HEK293T (cell line): Measurements from ENCODE around the gene PAPOLG.

Experiments used
- CTCF ChIA-PET: fragments of 350-600 bp; formaldehyde crosslinking; extraction: SDS; loops from one replicate; lab custom pipeline; 2021; ENCODE audit warnings: antibody characterized with exemption, inconsistent platforms; lab: Yijun Ruan, JAX
- POLR2A ChIA-PET: fragments of 350-600 bp; formaldehyde crosslinking; extraction: SDS; loops from one replicate; lab custom pipeline; 2020; ENCODE audit warnings: antibody characterized with exemption, inconsistent platforms; lab: Yijun Ruan, JAX
- DNase-seq: peaks from one replicate; pipeline ENCODE4 v3.0.0; 2012; ENCODE audit warnings: mixed read lengths; ENCODE audit errors: extremely low spot score
- ARNT ChIP-seq: fragments of 450-650 bp; IDR thresholded peaks from 2 replicates; pipeline ENCODE4 v1.6.1; 2017; ENCODE audit warnings: mild to moderate bottlenecking
- BHLHE40 ChIP-seq: fragments of 450-650 bp; IDR thresholded peaks from 2 replicates; pipeline ENCODE4 v1.6.1; 2016; ENCODE audit warnings: mild to moderate bottlenecking, moderate library complexity, borderline replicate concordance
- CTBP1 ChIP-seq: fragments of 450-650 bp; IDR thresholded peaks from 2 replicates; pipeline ENCODE4 v1.6.1; 2016; ENCODE audit warnings: borderline replicate concordance
- ELF4 ChIP-seq: fragments of 450-650 bp; IDR thresholded peaks from 2 replicates; pipeline ENCODE4 v1.6.1; 2017; ENCODE audit warnings: antibody characterized with exemption
- FOXA1 ChIP-seq: fragments of 450-650 bp; IDR thresholded peaks from 2 replicates; pipeline ENCODE4 v1.6.1; 2016; ENCODE audit warnings: mild to moderate bottlenecking
- FOXK2 ChIP-seq: fragments of 450-650 bp; IDR thresholded peaks from 2 replicates; pipeline ENCODE4 v1.6.1; 2016; ENCODE audit warnings: mild to moderate bottlenecking
- FOXM1 ChIP-seq: fragments of 450-650 bp; IDR thresholded peaks from 2 replicates; pipeline ENCODE4 v1.6.1; 2017; ENCODE audit warnings: mild to moderate bottlenecking, borderline replicate concordance
- HDGF ChIP-seq: fragments of 450-650 bp; IDR thresholded peaks from 2 replicates; pipeline ENCODE4 v1.6.1; 2017; ENCODE audit warnings: antibody characterized with exemption, borderline replicate concordance
- L3MBTL2 ChIP-seq: fragments of 450-650 bp; conservative IDR thresholded peaks from 2 replicates; pipeline ENCODE4 v1.6.1; 2016; ENCODE audit warnings: mild to moderate bottlenecking
- LEF1 ChIP-seq: fragments of 450-650 bp; IDR thresholded peaks from 2 replicates; pipeline ENCODE4 v1.6.1; 2017; ENCODE audit warnings: mild to moderate bottlenecking, borderline replicate concordance
- NFRKB ChIP-seq: fragments of 450-650 bp; IDR thresholded peaks from 2 replicates; pipeline ENCODE4 v1.6.1; 2016; ENCODE audit warnings: mild to moderate bottlenecking, moderate library complexity
- PKNOX1 ChIP-seq: fragments of 450-650 bp; IDR thresholded peaks from 2 replicates; pipeline ENCODE4 v1.6.1; 2016
- SP1 ChIP-seq: fragments of 450-650 bp; IDR thresholded peaks from 2 replicates; pipeline ENCODE4 v1.6.1; 2017
- SUZ12 ChIP-seq: fragments of 450-650 bp; IDR thresholded peaks from 2 replicates; pipeline ENCODE4 v1.6.1; 2016; ENCODE audit warnings: mild to moderate bottlenecking
- TARDBP ChIP-seq: fragments of 450-650 bp; IDR thresholded peaks from 2 replicates; pipeline ENCODE4 v1.6.1; 2016
- ZNF384 ChIP-seq: fragments of 450-650 bp; IDR thresholded peaks from 2 replicates; pipeline ENCODE4 v1.6.1; 2016

The PAPOLG gene

GRCh38 chr2:60746318-60746717, 9.8 kb upstream of the PAPOLG start:
- ChIA-PET CTCF (no interaction called here), POLR2A (interaction anchor here (3.6 kb wide), 1 partner anchor 10 kb away, joined by 16 read pairs; the partner anchor contains the start of gene PAPOLG)

GRCh38 chr2:60759654-60760053, 3.6 kb downstream of the PAPOLG start:
- ChIA-PET CTCF (no interaction called here), POLR2A (no interaction called here)
- no peak for DNase-seq
- TF ChIP-seq ZNF384: no peak
- TF ChIP-seq NFRKB: no peak
- no peak for TF ChIP-seq PKNOX1
- TF ChIP-seq CTBP1: no peak
- TF ChIP-seq SUZ12: no peak
- no peak for TF ChIP-seq LEF1
- no peak for TF ChIP-seq ARNT
- TF ChIP-seq TARDBP: no peak
- TF ChIP-seq FOXK2: no peak
- no peak for TF ChIP-seq ELF4
- no peak for TF ChIP-seq L3MBTL2
- no peak for TF ChIP-seq SP1
- no peak for TF ChIP-seq HDGF

More at GRCh38 chr2:60746318-60746717, 9.8 kb upstream of the PAPOLG start:
- DNase-seq: no peak
- TF ChIP-seq TARDBP (no peak), ARNT (no peak), NFRKB (no peak), SUZ12 (no peak), HDGF (no peak), ZNF384 (no peak), LEF1 (no peak), PKNOX1 (no peak), BHLHE40 (no peak), FOXA1 (no peak), FOXM1 (no peak), SP1 (no peak), FOXK2 (no peak), CTBP1 (no peak), ELF4 (no peak), L3MBTL2 (no peak)

DNA sequence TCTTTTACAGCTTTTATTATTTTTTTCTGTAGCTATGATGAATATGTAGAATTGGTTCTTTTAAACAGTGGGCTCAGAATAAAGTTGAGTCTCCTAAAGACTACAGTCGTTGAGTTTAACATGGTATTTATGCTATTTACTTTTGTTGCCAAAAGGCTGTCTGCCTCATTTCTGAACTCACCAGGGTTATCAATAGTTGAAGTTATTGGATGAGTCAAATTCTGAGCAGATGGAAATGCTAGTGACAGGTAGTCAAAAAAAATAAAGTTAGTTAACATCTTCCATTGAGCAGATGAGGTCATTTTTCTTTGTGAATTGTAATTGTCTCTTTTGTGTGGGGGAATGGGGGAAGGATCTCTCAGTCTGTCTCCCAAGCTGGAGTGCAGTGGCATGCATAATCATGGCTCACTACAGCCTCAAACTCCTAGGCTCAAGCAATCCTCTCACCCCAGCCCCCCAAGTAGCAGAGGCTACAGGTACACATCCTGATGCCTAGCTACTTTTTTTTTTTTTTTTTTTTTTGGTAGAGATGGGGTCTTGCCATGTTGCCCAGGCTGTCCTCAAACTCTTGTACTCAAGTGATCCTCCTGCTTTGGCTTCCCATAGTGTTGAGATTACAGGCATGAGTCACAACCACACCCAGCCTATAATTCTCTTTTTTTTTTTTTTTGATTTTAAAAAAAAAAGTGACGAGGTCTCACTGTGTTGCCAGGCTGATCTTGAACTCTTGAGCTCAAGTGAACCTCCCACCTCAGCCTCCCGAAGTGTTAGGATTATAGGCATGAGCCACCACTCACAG, 8.9 kb downstream of the PAPOLG start:
- DNase-seq: no peak
- ChIA-PET CTCF (no interaction called here), POLR2A (interaction anchor here (1.5 kb wide), 1 partner anchor 9 kb away, joined by 4 read pairs; the partner anchor contains the start of gene PAPOLG)
- TF ChIP-seq BHLHE40: no peak

DNA sequence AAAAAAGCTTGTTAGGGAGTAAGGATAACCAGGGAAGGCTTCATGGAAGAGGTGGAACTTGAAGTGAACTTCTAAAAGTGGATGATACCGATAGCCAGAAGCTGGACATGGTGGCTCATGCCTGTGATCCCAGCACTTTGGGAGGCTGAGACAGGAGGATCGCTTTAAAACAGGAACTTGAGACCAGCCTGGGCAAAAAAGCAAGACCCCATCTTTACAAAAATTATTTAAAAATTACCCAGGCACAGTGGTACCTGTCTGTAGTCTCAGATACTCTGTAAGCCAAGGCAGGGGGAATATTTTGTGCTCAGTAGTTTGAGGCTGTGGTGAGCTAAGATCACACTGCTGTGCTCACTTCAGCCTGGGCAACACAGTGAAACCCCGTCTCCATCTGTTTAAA, 10.2 kb downstream of the PAPOLG start:
- CTCF ChIA-PET: no interaction called here
- no peak for DNase-seq
- TF ChIP-seq FOXM1 (no peak), ZNF384 (no peak), FOXA1 (no peak), PKNOX1 (no peak), NFRKB (no peak)
- POLR2A ChIA-PET: interaction anchor here (0.8 kb wide), 1 partner anchor 10 kb away, joined by 3 read pairs; no protein-coding TSS in a partner anchor

GRCh38 chr2:60771508-60771907, 15.4 kb downstream of the PAPOLG start:
- DNase-seq: no peak
- TF ChIP-seq BHLHE40: no peak
- no peak for TF ChIP-seq CTBP1
- no peak for TF ChIP-seq ZNF384
- no peak for TF ChIP-seq FOXK2
- no peak for TF ChIP-seq FOXM1
- CTCF ChIA-PET: no interaction called here
- POLR2A ChIA-PET: no interaction called here

DNA sequence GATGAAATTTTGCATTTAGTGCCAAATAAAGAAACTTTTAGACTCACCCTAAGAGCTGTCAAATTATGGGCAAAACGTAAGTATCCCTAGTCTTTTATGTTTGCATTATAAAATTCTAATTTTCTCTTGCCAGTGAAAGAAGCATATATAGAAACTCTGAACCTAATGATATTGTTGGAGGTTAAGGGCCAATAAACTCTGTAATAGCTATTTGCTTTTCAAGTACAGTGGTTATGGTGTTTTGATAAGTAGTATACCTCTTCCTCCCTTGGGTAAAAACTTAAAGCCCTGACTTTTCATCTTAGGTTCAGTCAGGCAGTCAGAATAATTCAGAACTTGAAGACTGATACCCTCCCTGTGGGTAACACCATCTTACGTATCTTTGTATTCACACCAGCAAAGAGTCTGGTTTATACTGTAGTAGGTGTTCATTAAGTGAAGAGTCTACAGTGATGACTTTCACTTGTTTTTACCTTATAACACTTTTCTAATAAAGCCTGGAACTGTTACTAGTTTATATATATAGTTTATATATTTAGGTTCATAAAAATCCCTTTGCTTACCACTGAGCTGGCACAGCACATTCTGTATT, 19.1 kb downstream of the PAPOLG start:
- TF ChIP-seq L3MBTL2 (no peak), NFRKB (no peak), BHLHE40 (no peak), ZNF384 (no peak), FOXM1 (no peak), FOXA1 (no peak), PKNOX1 (no peak), TARDBP (no peak), ELF4 (no peak), HDGF (no peak), LEF1 (no peak), SUZ12 (no peak), ARNT (no peak), SP1 (no peak), FOXK2 (no peak), CTBP1 (no peak)
- DNase-seq: no peak
- ChIA-PET POLR2A (no interaction called here), CTCF (no interaction called here)
